ENCODE measurements around the gene PYY. TPM values are rescaled to one million over a fixed set of nuclear protein-coding genes. Genes with fewer than 3 reads are reported as not detected.

Gene PYY
- total RNA-seq, 4 donors from 2014 or later, result not detected

DNA sequence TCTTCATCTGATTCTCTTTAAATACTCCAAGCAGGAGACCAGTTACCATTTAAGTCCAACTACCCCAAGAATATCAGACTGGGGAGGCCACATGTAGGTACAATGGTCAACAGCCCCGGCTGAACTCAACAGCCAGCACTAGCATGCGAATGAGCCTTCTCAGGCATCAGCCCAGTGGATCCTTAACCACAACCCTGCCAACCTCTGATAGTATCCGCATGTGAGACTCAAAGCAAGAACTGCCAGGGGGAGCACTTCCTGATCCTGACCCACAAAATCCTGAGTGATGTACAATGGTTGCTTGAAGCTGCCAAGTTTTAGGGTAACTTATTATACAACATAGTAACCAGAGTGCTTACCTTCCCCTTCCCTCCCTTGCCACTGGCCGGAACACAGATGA lies 4.0 kb downstream of the PYY start:
- TF ChIP-seq, protein P1, sequence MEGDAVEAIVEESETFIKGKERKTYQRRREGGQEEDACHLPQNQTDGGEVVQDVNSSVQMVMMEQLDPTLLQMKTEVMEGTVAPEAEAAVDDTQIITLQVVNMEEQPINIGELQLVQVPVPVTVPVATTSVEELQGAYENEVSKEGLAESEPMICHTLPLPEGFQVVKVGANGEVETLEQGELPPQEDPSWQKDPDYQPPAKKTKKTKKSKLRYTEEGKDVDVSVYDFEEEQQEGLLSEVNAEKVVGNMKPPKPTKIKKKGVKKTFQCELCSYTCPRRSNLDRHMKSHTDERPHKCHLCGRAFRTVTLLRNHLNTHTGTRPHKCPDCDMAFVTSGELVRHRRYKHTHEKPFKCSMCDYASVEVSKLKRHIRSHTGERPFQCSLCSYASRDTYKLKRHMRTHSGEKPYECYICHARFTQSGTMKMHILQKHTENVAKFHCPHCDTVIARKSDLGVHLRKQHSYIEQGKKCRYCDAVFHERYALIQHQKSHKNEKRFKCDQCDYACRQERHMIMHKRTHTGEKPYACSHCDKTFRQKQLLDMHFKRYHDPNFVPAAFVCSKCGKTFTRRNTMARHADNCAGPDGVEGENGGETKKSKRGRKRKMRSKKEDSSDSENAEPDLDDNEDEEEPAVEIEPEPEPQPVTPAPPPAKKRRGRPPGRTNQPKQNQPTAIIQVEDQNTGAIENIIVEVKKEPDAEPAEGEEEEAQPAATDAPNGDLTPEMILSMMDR (IDR thresholded peaks at IDR 0.05; ENCODE audit: low read depth), result no peak

DNA sequence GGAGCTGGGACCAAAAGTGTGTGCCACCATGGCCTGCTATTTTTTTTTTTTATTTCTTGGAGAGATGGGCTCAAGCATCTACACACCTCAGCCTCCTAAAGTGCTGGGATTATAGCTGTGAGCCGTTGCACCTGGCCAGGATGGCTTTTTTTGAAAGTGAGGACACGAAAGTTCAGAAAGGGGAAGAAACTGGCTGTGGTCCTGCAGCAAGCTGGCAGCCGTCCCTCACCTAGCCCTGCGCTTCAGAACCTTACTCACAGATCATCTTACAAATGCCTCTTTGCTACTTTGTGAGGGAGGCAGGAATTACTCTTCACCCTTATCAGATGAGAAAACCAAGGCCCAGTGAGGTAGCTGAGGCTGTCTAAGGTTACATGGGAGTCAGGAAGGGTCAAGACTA lies 7.0 kb downstream of the PYY start:
- TF ChIP-seq, protein P1 (IDR thresholded peaks at IDR 0.05; ENCODE audit: low read depth), result no peak

DNA sequence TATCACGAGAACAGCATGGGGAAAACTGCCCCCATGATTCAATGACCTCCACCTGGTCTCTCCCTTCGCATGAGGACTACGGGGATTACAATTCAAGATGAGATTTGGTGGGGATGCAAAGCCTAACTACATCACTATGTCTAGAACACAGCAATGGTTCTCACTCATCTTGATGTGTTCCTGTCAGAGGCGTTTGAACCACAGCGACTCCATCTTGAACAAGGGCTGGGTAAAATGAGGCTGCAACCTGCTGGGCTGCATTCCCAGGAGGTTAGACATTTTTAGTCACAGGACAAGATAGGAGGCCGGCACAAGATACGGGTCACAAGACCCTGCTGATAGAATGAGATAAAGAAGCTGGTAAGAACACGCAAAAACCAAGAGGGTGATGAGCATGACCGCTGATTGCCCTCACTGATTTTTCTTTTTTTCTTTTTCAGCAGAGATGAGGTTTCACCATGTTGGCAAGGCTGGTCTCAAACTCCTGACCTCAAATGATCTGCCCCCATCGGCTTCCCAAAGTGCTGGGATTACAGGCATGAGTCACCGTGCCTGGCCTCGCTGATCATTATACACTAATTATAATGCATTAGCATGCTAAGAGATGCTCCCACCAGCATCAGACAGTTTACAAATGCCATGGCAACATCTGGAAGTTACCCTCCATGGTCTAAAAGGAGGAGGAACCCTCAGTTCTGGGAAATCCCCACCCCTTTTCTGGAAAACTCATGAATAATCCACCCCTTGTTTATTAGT lies 8.5 kb downstream of the PYY start:
- TF ChIP-seq, protein P1 (IDR thresholded peaks at IDR 0.05; ENCODE audit: low read depth), result no peak

DNA sequence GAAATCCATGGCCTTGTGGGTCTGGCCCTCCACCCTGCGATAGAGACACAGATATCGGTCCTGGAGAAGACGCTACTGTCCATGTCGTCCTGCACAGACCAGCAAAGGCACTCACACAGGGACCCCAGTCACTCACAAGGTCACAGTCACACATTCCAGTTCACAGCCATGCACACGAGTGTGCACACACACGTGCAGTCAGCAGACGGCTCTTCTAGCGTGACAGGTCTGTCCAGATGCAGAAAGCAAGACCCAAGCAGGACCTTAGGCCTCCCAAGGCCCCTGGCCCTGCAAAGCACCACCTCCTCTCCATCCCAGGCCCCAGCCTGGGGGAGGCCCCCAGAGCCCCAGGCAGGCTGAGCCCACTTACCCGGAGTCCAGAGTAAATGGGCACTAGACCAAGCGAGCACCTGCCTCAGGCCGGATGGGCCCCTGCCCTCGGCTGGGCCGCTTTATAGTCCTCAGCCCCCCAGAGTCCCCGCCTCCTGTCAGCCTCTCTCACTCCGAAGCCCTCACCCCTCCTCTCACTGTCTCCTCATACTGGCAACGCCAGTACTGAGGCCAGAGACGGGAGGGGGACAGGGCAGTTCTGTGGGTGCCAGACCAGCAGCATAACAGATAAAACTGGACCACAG lies 11.6 kb downstream of the PYY start, which contains the start of gene PPY:
Gene PPY (minus strand): TSS at position 426 of the 635 bp plus-strand sequence. CDS start 822 bp downstream, outside the sequence.
- TF ChIP-seq, protein P1 (IDR thresholded peaks at IDR 0.05; ENCODE audit: low read depth), result no peak

DNA sequence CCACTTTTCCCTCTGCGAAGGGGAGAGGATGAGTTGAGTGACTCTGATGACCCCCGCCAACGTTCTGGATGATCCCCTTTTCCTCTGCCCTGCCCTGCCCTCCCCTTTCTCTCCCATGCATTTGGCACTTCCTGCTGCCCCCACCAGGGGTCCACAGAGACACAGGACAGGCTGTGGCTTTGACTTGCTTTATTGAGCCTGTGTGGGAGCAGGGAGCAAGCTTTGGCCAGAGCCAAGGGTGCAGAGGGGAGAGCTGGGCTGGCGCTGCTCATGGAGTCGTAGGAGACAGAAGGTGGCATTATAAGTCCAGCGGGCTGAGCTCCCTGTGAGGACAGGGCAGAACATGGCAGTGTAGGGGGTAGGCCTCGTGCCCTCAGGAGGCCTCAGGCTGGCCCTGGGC lies 13.1 kb downstream of the PYY start:
- TF ChIP-seq, protein P1 (IDR thresholded peaks at IDR 0.05; ENCODE audit: low read depth), result no peak

DNA sequence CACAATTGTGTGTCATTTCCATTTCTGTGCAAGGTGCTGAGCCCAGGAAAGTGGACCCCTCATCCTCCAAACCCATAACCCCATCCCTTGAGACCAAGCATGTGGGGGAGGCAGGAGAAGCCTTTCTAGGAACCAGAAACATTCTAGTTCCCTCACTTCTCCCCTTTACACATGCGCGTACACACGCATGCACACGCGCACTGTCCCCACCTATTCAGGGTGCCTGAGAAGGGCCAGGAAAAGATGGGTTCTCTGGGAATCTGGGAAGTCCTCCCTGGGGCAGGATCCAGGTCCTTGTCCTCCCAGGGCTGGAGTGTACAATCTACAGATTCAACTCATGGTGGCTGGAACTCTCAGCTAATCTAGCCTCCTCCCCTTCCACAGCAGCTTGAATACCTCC lies 13.9 kb downstream of the PYY start:
- TF ChIP-seq, protein P1 (IDR thresholded peaks at IDR 0.05; ENCODE audit: low read depth), result no peak

DNA sequence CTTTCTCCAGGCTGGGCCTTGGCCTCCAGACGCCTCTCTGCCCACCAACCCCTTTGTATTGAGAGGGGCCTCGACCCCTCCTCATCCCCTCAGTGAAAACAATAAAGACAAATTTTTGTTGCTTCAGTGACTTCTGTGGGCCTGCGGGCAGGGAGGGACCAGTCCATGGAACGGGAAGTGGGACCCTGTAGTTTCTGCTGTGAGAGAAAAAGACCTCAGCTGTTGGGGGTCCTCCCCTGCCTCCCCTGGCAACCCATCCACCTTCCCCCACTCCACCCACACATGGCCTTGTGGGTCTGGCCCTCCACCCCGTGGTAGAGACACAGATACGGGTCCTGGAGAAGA lies 14.9 kb downstream of the PYY start:
- TF ChIP-seq, protein P1 (IDR thresholded peaks at IDR 0.05; ENCODE audit: low read depth), result no peak

All from subcutaneous adipose tissue (tissue), 4 donors.